HL-60 (cell line): ENCODE measurements around the gene C1orf146.
"Not testable (repeated sequence)": the region's sequence is repeated elsewhere in the genome, so short reads cannot be mapped to it uniquely, and the experiment has no call there.

Experiments used
- DNase-seq, 2 experiments: peaks; one replicate each; pipeline ENCODE4 v3.0.0-alpha.2; 2010 to 2020; ENCODE audit warnings: low read depth in 1 of 2, low spot score in 1 of 2
- H3K27ac ChIP-seq: fragments of 250-450 bp; sonication (Bioruptor Pico); replicated peaks from 2 replicates; pipeline ENCODE4 v1.5.1; 2020; ENCODE audit warnings: mild to moderate bottlenecking, moderate library complexity
- H3K27me3 ChIP-seq: fragments of 250-450 bp; sonication (Bioruptor Pico); 2 replicates; pipeline ENCODE4 v1.5.1; 2021; ENCODE audit warnings: mild to moderate bottlenecking, moderate library complexity; ENCODE audit not compliant: insufficient read depth, poor library complexity, severe bottlenecking
- H3K4me3 ChIP-seq: replicated peaks from 2 replicates; pipeline ENCODE4 v1.5.1; 2011; ENCODE audit warnings: mild to moderate bottlenecking, control low read depth, low read length; ENCODE audit not compliant: insufficient read depth
- CTCF ChIP-seq: IDR thresholded peaks from one replicate; pipeline ENCODE4 v1.5.1; 2011; ENCODE audit warnings: low read length, control low read depth, inconsistent platforms; ENCODE audit not compliant: insufficient read depth
- GABPA ChIP-seq: IDR thresholded peaks from 2 replicates; pipeline ENCODE4 v1.6.1; 2012; ENCODE audit warnings: low read depth
- POLR2AphosphoS5 ChIP-seq: IDR thresholded peaks from 2 replicates; pipeline ENCODE4 v1.6.1; 2012; ENCODE audit warnings: low read depth
- REST ChIP-seq: IDR thresholded peaks from 2 replicates; pipeline ENCODE4 v1.6.1; 2012; ENCODE audit warnings: low read depth; ENCODE audit not compliant: insufficient replicate concordance
- SPI1 ChIP-seq: IDR thresholded peaks from 2 replicates; pipeline ENCODE4 v1.6.1; 2012; ENCODE audit warnings: low read depth, mild to moderate bottlenecking, borderline replicate concordance

The C1orf146 gene

GRCh38 chr1:92276082-92276481 lies 58.4 kb downstream of the C1orf146 start:
- Histone ChIP-seq H3K27ac (no peak overlapping the region), H3K4me3 (no peak overlapping the region), H3K27me3 (no peaks in the 10 kb centered on the region)
- no peak for DNase-seq
- TF ChIP-seq REST (no peak), CTCF (no peak), POLR2AphosphoS5 (no peak), SPI1 (no peak), GABPA (no peak)

GRCh38 chr1:92277105-92277723 lies 59.5 kb downstream of the C1orf146 start:
- no peak for DNase-seq
- no peak overlapping the region for H3K4me3 ChIP-seq
- H3K27ac ChIP-seq, result no peak overlapping the region
- TF ChIP-seq POLR2AphosphoS5, result no peak
- no peak for TF ChIP-seq CTCF
- TF ChIP-seq REST, result no peak
- no peak for TF ChIP-seq GABPA
- TF ChIP-seq SPI1, result no peak
- no peaks in the 10 kb centered on the region for H3K27me3 ChIP-seq

GRCh38 chr1:92279781-92280180 lies 62.1 kb downstream of the C1orf146 start:
- DNase-seq, H3K4me3 ChIP-seq, H3K27me3 ChIP-seq, H3K27ac ChIP-seq: not testable (repeated sequence)

- not testable (repeated sequence) for H3K27ac ChIP-seq, DNase-seq, H3K27me3 ChIP-seq, H3K4me3 ChIP-seq
These were observed 63.7 kb downstream of the C1orf146 start for GRCh38 chr1:92281411-92281810.

- TF ChIP-seq REST (no peak), CTCF (peak; percentile 53), SPI1 (no peak)
- peak in 1 of 2 experiments; percentile 34 for DNase-seq
- H3K4me3 ChIP-seq, result no peak overlapping the region
- H3K27me3 ChIP-seq, result no peaks in the 10 kb centered on the region
- H3K27ac ChIP-seq, result no peak overlapping the region
These were observed 73.8 kb downstream of the C1orf146 start for GRCh38 chr1:92291372-92291999.
